ENCODE results near the gene GRWD1.

- no peak for TF ChIP-seq CTCF (IDR thresholded peaks at IDR 0.05)
- no peak for TF ChIP-seq EP300 (IDR thresholded peaks at IDR 0.05; ENCODE audit: low read depth)
- no peak for TF ChIP-seq POLR2A (IDR thresholded peaks at IDR 0.05)
- TF ChIP-seq POLR2AphosphoS5 (IDR thresholded peaks at IDR 0.05): no peak
Observed at GRCh38 chr19:48473161-48473966, 27.6 kb downstream of the GRWD1 start.
